SIG-M5 (cell line): ENCODE results near the gene EDEM1.
"Not testable (repeated sequence)": the region's sequence is repeated elsewhere in the genome, so short reads cannot be mapped to it uniquely, and the experiment has no call there.

Source experiments
- DNase-seq: peaks from one replicate; lab custom pipeline; 2025; lab: John Stamatoyannopoulos, UW

EDEM1 gene

DNA sequence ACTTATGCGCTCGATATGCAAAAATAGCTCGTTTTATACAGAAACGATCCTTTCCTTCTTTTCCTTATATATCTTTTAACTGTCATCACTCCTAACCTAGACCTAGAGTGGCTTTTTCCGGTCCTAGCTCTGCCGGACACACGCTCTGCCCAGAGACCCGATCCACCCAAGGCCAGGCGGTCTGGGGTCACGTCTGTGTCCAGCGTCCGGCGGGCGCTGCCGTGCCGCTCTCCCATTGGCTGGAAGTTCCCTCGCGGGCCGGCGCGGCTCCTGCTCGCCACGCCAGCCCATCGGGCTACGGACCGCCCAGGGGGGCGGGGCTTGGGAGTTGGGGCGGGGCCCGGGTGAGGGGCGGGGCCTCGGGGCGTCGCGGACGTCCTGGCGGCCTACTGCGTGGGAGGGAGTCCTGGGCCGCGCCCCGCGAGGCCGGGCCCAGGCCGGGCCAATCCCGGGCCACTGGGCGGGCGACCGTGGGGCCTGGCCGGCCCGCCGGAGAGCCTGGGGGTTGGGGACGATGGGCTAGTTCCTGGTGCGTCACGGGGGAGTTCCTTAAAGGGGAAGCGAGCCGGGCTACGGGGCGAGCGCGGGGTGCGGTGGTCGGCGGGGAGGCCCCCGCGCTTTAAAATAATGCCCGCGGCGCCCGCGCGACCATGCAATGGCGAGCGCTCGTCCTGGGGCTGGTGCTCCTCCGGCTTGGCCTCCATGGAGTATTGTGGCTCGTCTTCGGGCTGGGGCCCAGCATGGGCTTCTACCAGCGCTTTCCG is at the start of gene EDEM1:
Gene EDEM1 (plus strand): TSS at position 552 of the 764 bp plus-strand sequence. CDS start 99 bp downstream, at position 651.
- peak; percentile 37 for DNase-seq

- no peak for DNase-seq
Observed at GRCh38 chr3:5138214-5138981, 49.1 kb upstream of the EDEM1 start.

DNA sequence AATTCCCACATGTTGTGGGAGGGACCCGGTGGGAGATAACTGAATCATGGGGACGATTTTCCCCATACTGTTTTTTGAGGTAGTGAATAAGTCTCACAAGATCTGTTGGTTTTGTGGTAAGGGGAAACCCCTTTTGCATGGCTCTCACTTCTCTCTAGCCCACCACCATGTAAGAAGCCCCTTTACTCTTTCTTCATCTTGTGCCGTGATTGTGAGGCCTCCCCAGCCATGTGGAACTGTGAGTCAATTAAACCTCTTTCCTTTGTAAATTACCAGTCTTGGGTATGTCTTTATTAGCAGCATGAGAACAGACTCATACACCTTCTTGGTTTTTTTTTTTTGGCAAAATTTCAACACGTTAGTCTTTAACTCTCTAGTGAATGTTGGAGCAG is 47.3 kb upstream of the EDEM1 start:
- DNase-seq, result no peak

DNA sequence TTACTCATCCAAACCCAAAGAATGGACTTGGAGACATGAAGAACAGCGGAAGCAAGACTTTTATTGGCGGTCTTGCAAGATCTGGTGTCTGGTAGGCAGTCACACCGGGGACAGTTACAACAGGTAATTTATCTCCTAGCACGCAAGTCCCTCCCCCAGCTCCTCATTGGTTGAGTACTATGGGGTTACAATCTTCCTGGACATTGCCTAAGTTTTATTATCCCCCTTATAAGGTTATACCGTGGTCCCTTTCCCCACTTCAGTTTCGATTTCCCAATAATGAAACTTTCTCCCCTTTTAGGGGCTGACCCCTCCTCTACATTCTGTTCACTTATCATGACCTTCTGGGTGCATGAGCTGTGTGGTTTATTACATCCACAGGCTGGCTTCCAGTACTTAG is 46.7 kb upstream of the EDEM1 start:
- DNase-seq, result no peak

- no peak for DNase-seq
Observed at GRCh38 chr3:5141760-5142159, 45.7 kb upstream of the EDEM1 start.

DNA sequence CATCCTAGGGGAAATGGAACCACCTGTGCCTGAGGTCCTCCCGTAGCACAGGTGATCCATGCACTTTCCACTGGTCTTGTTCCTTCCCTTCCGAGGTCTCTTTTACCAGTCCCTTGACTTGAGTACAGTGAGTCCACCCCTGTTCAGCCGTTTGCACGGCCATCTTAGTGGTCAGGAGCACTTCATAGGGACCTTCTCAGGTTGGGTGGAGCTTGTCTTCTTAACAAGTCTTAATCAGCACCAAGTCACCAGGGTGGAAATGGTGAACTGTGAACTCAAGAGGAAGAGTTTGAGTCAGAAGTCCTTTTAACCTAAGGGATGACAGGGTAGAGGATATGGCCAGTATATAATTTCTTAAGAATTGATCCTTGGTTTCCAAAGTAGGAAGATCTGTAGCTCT is 44.0 kb upstream of the EDEM1 start:
- DNase-seq, result no peak

- no peak for DNase-seq
Observed at GRCh38 chr3:5144316-5144994, 43.1 kb upstream of the EDEM1 start.

GRCh38 chr3:5145120-5145519 is 42.4 kb upstream of the EDEM1 start:
- DNase-seq, result no peak

DNA sequence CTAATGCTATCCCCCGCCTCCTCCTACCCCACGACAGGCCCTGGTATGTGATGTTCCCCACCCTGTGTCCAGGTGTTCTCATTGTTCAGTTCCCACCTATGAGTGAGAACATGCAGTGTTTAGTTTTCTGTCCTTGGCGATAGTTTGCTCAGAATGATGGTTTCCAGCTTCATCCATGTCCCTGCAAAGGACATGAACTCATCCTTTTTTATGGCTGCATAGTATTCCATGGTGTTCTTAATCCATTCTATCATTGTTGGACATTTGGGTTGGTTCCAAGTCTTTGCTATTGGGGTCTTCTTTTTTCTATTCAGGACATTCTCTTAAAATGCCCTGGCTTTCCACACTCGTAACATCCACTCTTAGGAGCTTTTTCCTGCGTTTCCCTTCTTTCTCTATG is 40.4 kb upstream of the EDEM1 start:
- DNase-seq, result not testable (repeated sequence)

DNA sequence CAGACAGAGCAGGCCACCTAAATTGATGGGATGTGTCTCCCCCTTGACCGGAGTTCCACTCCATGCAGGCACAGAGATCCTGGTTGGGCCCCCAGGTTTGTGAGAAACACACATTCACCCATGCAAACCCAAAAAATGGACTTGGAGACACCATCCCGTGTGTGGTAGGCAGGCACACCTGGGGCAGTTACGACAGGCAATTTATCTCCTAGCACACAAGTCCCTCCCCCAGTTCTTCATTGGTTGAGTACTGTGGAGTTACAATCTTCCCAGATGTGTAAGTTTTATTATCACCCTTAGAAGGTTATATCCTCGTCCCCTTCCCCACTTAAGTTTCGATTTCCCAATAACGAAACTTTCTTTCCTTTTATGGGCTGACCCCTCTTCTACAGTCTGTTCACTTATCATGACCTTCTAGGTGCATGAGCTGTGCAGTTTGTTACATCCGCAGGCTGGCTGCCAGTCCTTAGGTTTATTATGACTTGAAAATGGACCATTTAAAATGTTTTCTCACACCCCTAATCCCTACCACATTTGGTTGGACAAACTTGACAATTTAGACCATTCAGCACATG is 38.1 kb upstream of the EDEM1 start:
- DNase-seq, result no peak

- no peak for DNase-seq
Observed at GRCh38 chr3:5151586-5151985, 35.9 kb upstream of the EDEM1 start.

DNA sequence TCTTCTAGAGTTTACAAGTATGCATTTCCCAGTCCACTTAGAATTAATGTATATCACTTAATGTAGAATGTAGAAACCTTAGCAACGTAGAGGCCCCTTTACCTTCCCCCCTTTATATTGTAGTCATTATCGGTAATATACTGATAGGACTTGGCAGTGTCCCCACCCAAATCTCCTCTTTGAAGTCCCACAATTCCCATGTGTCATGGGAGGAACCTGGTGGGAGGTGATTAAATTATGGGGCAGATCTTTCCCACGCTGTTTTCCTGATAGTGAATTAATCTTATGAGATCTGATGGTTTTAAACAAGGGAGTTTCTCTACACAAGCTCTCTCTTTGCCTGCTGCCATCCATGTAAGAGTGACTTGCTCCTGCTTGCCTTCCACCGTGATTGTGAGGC is 34.4 kb upstream of the EDEM1 start:
- DNase-seq, result no peak

GRCh38 chr3:5155241-5155640 is 32.3 kb upstream of the EDEM1 start:
- DNase-seq, result no peak

GRCh38 chr3:5160321-5160720 is 27.2 kb upstream of the EDEM1 start:
- DNase-seq, result no peak

GRCh38 chr3:5160940-5161858 is 26.3 kb upstream of the EDEM1 start:
- DNase-seq, result no peak

DNA sequence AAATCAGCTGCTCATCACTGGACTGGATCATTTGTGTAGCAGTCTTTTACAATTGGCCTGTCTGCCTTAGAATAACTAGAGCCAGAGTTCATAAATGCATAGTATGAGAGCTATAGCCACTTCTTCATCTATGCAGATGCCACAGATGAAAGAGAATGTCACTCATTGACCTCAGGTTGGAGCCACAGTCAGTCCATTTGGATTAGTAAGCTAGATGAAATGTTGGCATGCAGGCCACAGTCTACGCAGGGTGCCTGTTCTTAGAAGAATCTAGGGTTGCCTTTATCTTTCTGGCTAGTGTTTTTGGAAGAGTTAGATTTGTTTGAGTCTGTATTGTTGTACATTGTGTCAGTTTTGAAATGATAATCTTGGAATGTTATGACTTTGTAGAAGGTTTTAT is 25.4 kb upstream of the EDEM1 start:
- no peak for DNase-seq

- DNase-seq, result no peak
Observed at GRCh38 chr3:5165698-5166097, 21.8 kb upstream of the EDEM1 start.

DNA sequence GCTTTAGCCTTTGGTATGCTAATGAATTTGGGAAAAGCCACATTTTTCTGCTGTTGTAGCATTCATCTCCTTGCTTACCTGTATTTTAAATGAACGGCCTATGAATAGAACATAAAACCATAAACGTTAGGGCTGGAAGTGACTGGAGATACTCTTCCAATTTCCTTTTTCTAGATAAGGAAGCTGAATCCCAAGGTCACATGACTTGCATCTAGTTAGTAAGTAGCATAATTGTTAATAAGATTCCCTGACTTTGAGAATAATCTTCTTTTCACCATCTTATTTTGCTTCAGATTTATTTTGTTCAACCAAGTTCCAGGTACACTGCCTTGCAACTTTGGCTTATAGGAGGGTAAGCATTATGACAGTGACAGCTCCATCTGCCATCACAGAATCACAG is 20.7 kb upstream of the EDEM1 start:
- DNase-seq, result no peak

- no peak for DNase-seq
Observed at GRCh38 chr3:5168110-5168509, 19.4 kb upstream of the EDEM1 start.

GRCh38 chr3:5169807-5170206 is 17.7 kb upstream of the EDEM1 start:
- DNase-seq, result no peak

GRCh38 chr3:5170975-5171374 is 16.5 kb upstream of the EDEM1 start:
- DNase-seq, result no peak

DNA sequence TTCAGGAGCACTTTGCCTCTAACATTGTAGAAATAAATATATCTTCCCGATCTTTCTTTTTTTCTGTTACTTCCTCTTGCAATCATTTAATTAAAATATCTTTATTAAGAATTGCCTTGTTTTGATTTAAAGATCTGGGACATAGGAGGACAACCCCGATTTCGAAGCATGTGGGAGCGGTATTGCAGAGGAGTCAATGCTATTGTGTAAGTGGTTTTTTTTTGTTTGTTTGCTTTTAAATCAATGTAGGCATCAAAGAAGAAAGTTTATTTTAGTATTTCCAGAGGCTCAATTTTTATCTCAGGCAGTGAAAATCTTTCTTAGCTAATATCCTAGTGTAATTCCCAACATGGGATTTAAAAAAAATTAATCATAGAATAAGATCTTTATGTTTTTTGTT is 15.5 kb upstream of the EDEM1 start:
- no peak for DNase-seq
